T-helper 1 cell treated with Interleukin-12 subunit alpha and Interleukin-12 subunit beta and Interleukin-4 antibody, amounts not matched to agents 30 ng/mL and 1 ng/mL, for 36 hours (primary cell): ENCODE results near the gene LIMS2. TPM values are rescaled to one million over a fixed set of nuclear protein-coding genes. Genes with fewer than 3 reads are reported as not detected.

Experiments
- intact Hi-C: fragments of 100-400 bp; cut with micrococcal nuclease; formaldehyde crosslinking; loops from one replicate; pipeline ENCODE4 v1.15.1; 2024
- total RNA-seq: library from RNA; stranded (reverse); gene quantifications from 2 replicates; pipeline ENCODE4 v1.2.3, GENCODE V29; 2022

The LIMS2 gene
- total RNA-seq, 1 donor from 2014 or later: 13.9 TPM

GRCh38 chr2:127701651-127702394 lies 26.5 kb upstream of the LIMS2 start:
- intact Hi-C loops: loop anchor here (1.0 to 10.0 kb wide), 14 partner anchors 55 to 1045 kb away; partner anchors contain the start of genes ERCC3, GPR17, GYPC and IWS1

GRCh38 chr2:127701193-127701650 lies 25.9 kb upstream of the LIMS2 start, which contains the start of gene SFT2D3:
SFT2D3 (plus strand) TSS chr2:127701497; CDS start chr2:127701529, 32 bp downstream.
- intact Hi-C loops: loop anchor here (1.0 to 10.0 kb wide), 10 partner anchors 54 to 1044 kb away; partner anchors contain the start of genes ERCC3, GPR17, GYPC and IWS1

DNA sequence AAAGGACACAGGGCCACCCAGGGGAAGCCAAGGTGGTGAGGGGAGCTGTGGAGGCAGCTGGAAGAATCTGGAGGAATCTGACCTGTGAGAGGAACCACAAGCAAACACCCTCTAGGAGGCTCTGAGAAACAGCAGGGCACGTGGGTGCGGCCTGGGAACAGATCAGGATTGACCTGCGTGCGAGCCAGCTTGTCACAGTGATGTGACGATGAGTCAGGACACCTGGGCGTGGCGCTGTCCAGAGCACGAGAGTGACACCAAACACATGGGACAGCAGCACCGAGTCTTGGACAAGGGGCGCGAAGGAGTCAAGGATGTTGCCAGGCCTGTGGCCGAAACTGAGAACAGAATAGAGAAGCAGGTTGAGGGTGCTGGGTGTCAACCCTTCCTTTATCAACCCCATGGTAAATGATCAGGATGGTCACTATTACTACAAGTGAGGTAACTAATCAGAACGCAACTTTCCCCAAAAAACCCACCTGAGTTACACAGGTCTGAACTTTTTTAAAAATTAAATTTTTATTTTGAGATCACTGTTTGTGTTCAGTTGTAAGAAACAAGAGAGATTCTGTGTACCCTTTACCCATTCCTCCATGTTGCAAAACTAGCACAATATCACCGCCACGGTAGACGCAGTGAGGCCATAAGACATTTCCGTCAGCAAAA lies 25.3 kb upstream of the LIMS2 start:
- intact Hi-C loops: loop anchor here (1.0 to 10.0 kb wide), 10 partner anchors 53 to 1043 kb away; partner anchors contain the start of genes ERCC3, GPR17, GYPC and IWS1

- intact Hi-C loops: no loop called here
Observed at GRCh38 chr2:127698553-127699355, 23.4 kb upstream of the LIMS2 start.

DNA sequence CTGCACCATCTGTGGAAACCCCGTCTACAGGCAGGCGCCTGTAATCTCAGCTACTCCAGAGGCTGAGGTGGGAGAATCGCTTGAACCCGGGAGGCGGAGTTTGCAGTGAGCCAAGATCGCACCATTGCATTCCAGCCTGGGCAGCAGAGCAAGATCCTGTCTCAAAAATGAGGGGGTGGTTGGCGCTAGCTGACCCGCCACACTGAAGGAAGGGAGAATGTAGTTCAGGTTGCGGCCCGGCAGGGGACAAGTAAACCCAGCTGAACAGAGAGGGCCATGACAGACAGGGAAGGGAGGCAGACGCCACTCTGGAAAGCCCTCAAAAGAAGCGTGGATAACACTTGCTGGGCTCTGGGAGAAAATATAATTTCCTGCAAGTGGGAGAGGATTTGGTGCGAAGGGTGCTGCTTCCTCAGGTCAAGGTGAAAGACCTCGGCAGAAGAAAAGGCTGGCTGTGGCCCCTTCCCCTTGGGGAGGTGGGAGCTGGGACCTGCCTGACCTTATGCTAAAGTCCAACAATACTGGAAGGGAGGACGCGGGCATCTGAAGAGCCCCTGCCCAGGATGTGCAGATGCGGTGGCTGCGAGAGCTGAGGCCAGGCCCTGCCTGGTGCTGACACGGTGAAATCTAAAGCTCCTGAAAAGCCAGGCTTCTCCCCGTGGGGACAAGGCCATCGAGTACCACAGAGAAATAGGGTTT lies 22.3 kb upstream of the LIMS2 start:
- intact Hi-C loops: no loop called here

DNA sequence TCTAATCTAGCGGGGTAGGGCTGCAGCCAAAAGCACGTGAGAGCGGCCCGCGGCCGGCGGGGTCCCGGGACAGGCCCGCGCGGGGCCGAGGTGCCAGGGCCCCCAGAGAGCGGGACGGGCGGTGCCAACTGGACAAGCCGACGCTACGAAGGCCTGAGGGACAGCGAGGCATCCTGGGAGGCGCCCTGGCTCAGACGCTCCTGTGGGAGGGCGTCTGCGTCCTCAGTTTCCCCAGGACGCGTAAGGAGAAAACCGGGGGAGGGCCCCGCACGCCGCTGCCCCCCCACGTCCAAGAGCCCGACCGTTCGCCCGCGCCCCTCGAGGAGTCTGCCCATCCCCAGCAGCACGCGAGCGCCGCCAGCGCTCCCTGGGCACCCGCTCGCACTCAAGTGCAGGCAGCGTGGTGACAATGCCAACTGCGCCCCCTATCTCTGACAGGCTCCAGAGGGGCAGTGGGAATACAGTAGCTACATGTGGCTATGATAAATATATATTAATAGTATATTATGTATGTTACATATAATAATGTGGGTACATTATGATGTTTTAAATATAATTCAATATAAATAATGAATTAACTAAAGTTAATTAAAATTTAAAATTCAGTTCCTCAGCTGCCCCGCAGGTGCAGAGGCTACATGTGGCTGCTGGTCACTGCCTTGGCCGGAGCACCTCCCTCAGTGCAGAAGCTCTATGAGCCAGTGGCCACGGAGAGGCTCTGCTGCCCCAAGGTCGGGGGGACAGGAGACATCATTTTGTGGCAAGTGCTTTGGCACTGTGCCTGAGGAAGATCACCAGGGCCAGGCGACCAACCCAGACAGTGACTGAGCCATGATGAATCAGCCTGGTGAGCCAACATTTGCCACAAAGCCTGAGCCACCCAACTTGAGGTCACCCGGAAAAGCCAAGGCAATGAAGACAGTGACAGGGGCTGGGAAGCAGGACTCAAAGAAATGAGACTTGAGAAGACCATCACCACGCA lies 20.5 kb upstream of the LIMS2 start:
- intact Hi-C loops: no loop called here

- intact Hi-C loops: no loop called here
Observed at GRCh38 chr2:127694986-127695385, 19.7 kb upstream of the LIMS2 start.

DNA sequence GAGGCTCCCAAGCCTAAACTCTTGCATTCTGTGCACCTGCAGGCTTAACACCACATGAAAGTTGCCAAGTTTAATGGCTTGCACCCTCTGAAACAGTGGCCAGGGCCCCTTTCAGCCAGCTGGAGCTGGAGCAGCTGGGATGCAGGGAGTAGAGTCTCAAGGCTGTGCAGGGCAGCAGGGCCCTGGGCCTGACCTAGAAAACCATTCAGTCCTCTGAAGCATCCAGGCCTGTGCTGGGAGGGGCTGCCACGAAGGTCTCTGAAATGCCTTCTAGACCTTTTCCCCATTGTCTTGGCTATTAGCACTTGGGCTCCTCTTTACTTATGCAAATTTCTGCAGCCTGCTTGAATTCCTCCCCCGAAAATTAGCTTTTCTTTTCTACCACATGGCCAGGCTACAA lies 15.4 kb upstream of the LIMS2 start:
- intact Hi-C loops: no loop called here

GRCh38 chr2:127688405-127688804 lies 13.1 kb upstream of the LIMS2 start:
- intact Hi-C loops: no loop called here

- intact Hi-C loops: no loop called here
Observed at GRCh38 chr2:127685410-127686080, 10.2 kb upstream of the LIMS2 start.

GRCh38 chr2:127683757-127684156 lies 8.4 kb upstream of the LIMS2 start:
- intact Hi-C loops: no loop called here

DNA sequence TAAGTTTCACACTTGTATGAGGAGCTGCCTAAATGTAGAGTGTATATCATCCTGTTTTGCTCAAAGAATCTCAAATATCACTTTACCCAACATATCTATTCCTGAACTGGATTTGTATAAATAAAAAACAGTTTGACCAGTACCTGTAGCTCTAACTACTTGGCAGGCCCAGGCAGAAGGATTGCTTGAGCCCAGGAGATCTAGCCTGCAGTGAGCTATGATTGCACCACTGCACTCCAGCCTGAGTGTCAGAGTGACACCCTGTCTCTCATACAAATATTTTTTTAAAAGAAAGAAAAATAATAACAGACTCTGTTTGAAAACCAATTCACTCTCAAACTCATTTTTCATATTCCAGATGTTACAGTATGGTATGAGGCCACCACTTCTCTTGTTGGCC lies 7.7 kb upstream of the LIMS2 start:
- intact Hi-C loops: no loop called here

DNA sequence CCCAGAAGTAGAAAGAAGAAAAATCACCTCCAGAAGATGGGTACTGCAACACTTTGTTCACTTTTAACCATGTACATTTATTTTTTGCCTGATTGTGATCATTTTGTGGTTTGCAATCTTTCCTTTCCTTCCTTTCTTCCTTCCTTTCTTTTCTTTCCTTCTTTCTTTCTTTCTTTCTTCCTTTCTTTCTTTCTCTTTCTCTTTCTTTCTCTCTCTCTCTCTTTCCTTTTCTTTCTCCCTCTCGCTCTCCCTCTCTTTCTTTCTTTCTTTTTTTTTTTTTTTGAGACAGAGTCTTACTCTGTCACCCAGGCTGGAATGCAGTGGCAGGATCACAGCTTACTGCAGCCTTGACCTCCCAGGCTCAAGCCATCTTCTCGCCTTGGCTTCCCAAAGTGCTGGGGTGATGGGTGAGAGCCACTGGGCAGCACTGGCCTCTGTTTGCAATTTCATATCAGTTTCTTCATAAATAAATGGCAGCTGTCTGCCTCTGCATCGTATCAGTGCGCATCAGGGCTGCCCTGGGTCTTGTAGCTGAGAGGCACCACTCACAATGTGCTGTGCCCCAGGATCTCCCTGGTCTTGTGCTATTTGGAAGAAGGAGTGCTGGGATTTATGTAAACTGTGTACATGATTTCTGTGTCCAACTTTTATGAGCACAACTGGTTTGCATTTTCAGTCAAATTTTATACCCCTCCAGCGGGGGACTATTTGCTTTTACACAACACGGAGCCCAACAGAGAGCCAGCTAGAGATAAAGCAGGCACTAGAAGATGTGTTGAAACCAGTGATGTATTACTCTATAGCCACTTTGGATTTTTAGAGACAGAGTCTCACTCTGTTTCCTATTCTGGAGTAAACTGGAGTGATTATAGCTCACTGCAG lies 6.9 kb upstream of the LIMS2 start:
- intact Hi-C loops: no loop called here

DNA sequence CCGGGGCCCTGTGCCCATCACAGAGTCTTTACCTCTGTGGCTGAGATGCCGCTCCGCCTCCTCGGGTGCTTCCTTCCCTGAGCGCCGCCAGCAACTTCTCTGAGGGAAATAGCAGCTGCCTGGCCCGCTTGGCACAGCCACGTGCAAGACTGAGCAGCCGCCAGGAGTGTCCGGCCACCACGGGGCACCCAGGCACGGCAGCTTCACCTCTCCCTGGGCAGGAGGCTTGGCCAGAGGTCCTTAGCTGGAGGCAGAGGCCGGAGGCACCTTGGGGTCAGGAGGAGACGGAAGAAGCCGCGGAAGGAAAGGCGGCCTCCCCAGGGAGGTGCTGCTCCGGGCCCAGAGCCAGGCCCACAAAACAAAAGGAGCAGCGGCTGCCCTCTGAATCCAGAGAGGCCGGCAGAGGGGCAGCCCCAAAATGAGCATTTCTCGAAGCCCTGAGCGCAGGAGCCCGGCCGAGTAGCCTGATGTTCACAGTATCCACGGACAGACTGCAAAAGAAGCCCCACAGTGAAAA lies 6.0 kb upstream of the LIMS2 start:
- intact Hi-C loops: no loop called here

GRCh38 chr2:127680706-127681287 lies 5.5 kb upstream of the LIMS2 start:
- intact Hi-C loops: no loop called here

DNA sequence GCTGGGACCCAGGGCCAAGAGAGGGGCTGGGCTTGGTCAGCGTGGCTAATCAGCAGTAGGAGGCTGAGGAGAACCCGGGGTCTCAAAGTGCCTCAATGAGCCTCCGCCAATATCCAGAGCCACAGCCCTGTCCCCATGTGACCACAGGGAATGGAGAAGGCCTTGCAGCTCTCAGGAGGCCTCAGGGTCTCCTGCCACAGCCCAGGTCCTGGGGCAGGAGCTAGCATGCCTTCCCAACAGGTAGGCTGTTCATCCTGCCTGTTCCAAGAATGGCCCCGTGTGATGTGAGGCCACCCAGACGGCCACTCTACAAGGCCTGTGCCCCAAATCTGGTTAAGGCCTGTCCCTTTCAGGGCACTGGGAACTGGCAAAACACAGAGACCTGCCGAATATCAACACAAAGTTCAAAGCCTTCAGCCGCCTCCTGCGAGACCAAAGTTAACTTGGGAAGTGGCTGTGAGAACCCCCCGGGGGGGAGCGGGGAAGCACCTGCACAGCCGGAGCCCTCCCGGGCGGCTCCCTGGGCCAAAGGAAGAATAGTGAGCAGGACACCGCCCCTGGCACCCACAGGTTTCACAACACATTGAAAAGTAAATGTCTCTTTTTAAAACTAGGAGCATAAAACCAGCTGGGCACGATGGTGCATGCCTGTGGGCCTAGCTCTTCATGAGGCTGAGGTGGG lies 4.5 kb upstream of the LIMS2 start:
- intact Hi-C loops: no loop called here

- intact Hi-C loops: no loop called here
Observed at GRCh38 chr2:127678991-127679390, 3.7 kb upstream of the LIMS2 start.
